ENCODE data around the gene MYH1. TPM values are rescaled to one million over a fixed set of nuclear protein-coding genes. Genes with fewer than 3 reads are reported as not detected.

Gene MYH1
- not detected for total RNA-seq
- total RNA-seq (2013): not detected

DNA sequence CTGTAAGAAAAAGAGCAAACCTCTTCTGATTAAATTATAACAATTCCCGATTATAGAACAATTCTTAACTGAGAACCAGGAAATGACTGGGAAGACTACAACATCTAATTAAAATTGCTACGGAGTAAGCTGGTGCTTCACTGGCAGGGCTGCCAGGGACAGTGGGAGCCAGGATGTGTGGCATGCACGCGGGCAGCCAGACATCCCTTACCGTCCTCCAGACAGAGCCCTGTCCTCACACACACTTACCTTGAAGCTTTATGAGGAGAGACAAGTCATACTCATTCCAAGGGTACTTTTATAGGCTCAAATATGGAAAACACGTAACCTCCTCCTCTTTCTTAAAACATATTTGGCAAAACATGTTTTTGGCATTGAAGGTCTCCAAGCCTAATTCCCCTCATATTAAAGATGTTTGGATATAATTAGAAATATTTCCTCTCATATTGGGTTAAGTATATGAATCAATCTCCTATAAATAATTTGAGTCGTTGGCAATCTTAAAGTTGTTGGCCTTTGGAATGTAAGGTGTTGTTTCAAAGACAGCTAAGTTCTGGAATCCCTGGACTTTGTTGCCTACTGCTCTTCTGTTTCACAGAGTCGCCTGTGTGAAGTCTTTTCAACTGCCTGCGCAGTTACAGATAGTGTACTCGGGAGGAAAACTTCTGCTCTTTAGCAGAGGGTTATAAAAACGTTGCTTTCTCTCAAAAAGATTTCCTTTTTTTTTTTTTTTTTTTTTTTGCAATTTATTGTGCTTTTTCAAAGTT lies at the start of gene MYH1:
Gene MYH1 (minus strand): TSS at position 272 of the 767 bp plus-strand sequence. CDS start 1,900 bp downstream, outside the sequence.
- Mint-ChIP-seq H3K36me3 (no peaks in the 10 kb centered on the region), H3K4me3 (no peak within 1 kb of the TSS), H3K27me3 (ENCODE audit: low read depth in 2 of 2) (peaks cover 10 to 55% of the 10 kb centered on the region in 2 donors), H3K4me1 (no peaks in the 10 kb centered on the region), H3K9me3 (no peaks in the 10 kb centered on the region), H3K27ac (no peak within 1 kb of the TSS)
- intact Hi-C loops (cut with micrococcal nuclease): no loop called here
- Histone ChIP-seq H3K4me1 (ENCODE audit: control insufficient read depth, insufficient read depth, low read length) (no peaks in the 10 kb centered on the region), H3K9me3 (ENCODE audit: control insufficient read depth, insufficient read depth, low read length) (no peaks in the 10 kb centered on the region), H3K4me3 (ENCODE audit: low read length) (no peak within 1 kb of the TSS), H3K27me3 (ENCODE audit: control insufficient read depth, insufficient read depth, low read length) (peaks cover 2% of the 10 kb centered on the region), H3K36me3 (ENCODE audit: control insufficient read depth, insufficient read depth, low read length) (no peaks in the 10 kb centered on the region), H3K27ac (ENCODE audit: low read length) (no peak within 1 kb of the TSS)
- TF ChIP-seq CTCF (IDR thresholded peaks at IDR 0.05): no peak
- ATAC-seq: no peak
- 87% methylated on average over 10 of the region's 11 CpGs for WGBS (ENCODE audit: insufficient coverage)
- no peak for DNase-seq

DNA sequence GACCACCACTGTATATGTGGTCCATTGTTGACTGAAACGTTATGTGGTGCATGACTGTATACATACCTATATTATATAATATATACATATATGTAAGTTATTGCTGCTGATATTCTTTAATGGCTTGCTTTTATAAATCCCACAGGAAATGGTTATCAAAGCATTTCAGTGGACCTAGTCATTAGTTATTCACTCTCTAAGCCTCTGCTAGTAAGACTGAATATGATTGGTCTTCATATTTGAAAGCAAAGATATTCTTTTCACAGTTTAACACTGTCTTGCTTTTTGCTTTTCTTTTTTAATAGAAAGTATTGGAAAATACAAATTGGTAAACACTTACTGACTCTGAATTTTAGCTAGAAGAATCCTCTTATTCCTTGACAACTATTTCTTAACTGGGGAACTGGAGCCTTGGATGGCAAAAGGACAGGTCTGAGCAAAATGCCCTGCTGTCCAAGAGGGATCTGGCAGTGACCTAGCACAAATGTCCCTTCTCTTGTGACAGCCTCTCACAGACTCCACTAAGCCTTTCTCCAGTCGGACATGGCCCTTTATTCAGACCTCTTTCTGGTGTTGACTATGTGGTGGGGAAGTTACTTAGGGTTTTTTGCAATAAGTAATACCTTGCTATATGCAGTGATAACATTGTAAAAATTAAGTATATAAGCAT lies 45.8 kb upstream of the MYH1 start:
- H3K27ac Mint-ChIP-seq: no peak overlapping the region
- no peaks in the 10 kb centered on the region for H3K36me3 Mint-ChIP-seq
- H3K9me3 Mint-ChIP-seq: no peaks in the 10 kb centered on the region
- intact Hi-C loops (cut with micrococcal nuclease): no loop called here
- DNase-seq (no peak), ATAC-seq (no peak)
- TF ChIP-seq CTCF (IDR thresholded peaks at IDR 0.05): no peak
- H3K27ac ChIP-seq (ENCODE audit: low read length): no peak overlapping the region
- WGBS (ENCODE audit: insufficient coverage): no CpG with 5 or more reads among the region's 2 CpGs
- H3K4me3 Mint-ChIP-seq: no peak overlapping the region
- no peaks in the 10 kb centered on the region for H3K4me1 ChIP-seq (ENCODE audit: control insufficient read depth, insufficient read depth, low read length)
- no peaks in the 10 kb centered on the region for H3K36me3 ChIP-seq (ENCODE audit: control insufficient read depth, insufficient read depth, low read length)
- no peaks in the 10 kb centered on the region for H3K9me3 ChIP-seq (ENCODE audit: control insufficient read depth, insufficient read depth, low read length)
- H3K4me3 ChIP-seq (ENCODE audit: low read length): no peak overlapping the region
- H3K27me3 ChIP-seq (ENCODE audit: control insufficient read depth, insufficient read depth, low read length): peaks cover 2% of the 10 kb centered on the region
- H3K27me3 Mint-ChIP-seq (ENCODE audit: low read depth in 2 of 2): peaks cover 0 to 15% of the 10 kb centered on the region in 2 donors
- H3K4me1 Mint-ChIP-seq: no peaks in the 10 kb centered on the region

GRCh38 chr17:10558049-10558448 lies 39.7 kb upstream of the MYH1 start:
- no peak overlapping the region for H3K27ac Mint-ChIP-seq
- H3K9me3 ChIP-seq (ENCODE audit: control insufficient read depth, insufficient read depth, low read length): no peaks in the 10 kb centered on the region
- WGBS (ENCODE audit: insufficient coverage): 84% methylated on average over 6 of the region's 6 CpGs
- intact Hi-C loops (cut with micrococcal nuclease): no loop called here
- no peaks in the 10 kb centered on the region for H3K36me3 Mint-ChIP-seq
- H3K27ac ChIP-seq (ENCODE audit: low read length): no peak overlapping the region
- H3K4me3 ChIP-seq (ENCODE audit: low read length): no peak overlapping the region
- H3K4me3 Mint-ChIP-seq: no peak overlapping the region
- H3K9me3 Mint-ChIP-seq: no peaks in the 10 kb centered on the region
- peaks cover 0 to 11% of the 10 kb centered on the region in 2 donors for H3K27me3 Mint-ChIP-seq (ENCODE audit: low read depth in 2 of 2)
- no peaks in the 10 kb centered on the region for H3K27me3 ChIP-seq (ENCODE audit: control insufficient read depth, insufficient read depth, low read length)
- H3K36me3 ChIP-seq (ENCODE audit: control insufficient read depth, insufficient read depth, low read length): no peaks in the 10 kb centered on the region
- H3K4me1 ChIP-seq (ENCODE audit: control insufficient read depth, insufficient read depth, low read length): no peaks in the 10 kb centered on the region
- no peak for ATAC-seq
- H3K4me1 Mint-ChIP-seq: no peaks in the 10 kb centered on the region
- no peak for TF ChIP-seq CTCF (IDR thresholded peaks at IDR 0.05)
- DNase-seq: no peak

Measured in natural killer cell (primary cell).